ENCODE results near the gene APP.
"Not testable (repeated sequence)": the region's sequence is repeated elsewhere in the genome, so short reads cannot be mapped to it uniquely, and the experiment has no call there.

APP gene

DNA sequence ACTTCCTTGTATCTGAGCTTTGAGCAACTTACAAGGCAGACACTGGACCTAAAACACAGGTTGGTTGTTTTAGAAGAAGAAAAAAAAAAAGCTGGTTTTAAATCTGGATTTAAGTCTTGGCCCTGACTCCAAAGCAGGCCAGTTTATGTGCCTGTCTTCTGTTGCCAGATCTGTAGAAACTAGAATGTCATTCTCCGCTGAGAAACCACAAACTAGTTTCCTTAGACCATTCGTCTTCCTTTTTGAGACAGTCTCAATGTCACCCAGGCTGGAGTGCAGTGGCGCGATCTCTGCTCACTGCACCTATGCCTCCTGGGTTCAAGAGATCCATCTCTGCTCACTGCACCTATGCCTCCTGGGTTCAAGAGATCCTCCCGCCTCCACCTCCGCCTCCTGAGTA, 33.9 kb downstream of the APP start (continued):
- TF ChIP-seq, protein P1, sequence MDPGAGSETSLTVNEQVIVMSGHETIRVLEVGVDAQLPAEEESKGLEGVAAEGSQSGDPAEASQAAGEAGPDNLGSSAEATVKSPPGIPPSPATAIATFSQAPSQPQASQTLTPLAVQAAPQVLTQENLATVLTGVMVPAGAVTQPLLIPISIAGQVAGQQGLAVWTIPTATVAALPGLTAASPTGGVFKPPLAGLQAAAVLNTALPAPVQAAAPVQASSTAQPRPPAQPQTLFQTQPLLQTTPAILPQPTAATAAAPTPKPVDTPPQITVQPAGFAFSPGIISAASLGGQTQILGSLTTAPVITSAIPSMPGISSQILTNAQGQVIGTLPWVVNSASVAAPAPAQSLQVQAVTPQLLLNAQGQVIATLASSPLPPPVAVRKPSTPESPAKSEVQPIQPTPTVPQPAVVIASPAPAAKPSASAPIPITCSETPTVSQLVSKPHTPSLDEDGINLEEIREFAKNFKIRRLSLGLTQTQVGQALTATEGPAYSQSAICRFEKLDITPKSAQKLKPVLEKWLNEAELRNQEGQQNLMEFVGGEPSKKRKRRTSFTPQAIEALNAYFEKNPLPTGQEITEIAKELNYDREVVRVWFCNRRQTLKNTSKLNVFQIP (CRISPR knock-in tag; IDR thresholded peaks at IDR 0.05; ENCODE audit: borderline replicate concordance, low read depth) = no peak
- TF ChIP-seq ARNTL (CRISPR knock-in tag; IDR thresholded peaks at IDR 0.05; ENCODE audit: borderline replicate concordance, low read depth) (no peak), GLIS3 (CRISPR knock-in tag; IDR thresholded peaks at IDR 0.05) (no peak), TOX (CRISPR knock-in tag; IDR thresholded peaks at IDR 0.05; ENCODE audit: borderline replicate concordance) (no peak), RARB (CRISPR knock-in tag; IDR thresholded peaks at IDR 0.05) (no peak), ZFP3 (CRISPR knock-in tag; IDR thresholded peaks at IDR 0.05) (no peak), PPARA (CRISPR knock-in tag; IDR thresholded peaks at IDR 0.05; ENCODE audit: borderline replicate concordance) (no peak), CSDC2 (CRISPR knock-in tag; IDR thresholded peaks at IDR 0.05) (no peak)

DNA sequence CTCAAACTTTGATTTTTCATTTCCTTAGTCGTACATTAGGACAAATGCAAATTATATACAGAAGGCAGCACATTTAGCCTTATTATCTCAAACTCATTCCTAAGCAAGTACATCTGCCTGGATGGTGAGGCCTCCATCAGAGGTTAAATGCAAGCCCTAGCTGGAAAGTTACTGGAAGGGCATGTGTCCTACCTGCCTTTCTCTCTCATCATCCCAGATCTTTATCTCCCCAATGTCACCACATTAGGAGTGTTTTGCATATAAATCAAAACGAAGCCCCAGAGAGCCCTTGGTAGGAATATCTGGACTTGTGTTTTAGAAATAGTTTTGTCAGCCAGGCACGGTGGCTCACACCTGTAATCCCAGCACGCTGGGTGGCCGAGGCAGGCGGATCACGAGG, 35.0 kb downstream of the APP start:
- no peak for ATAC-seq
- TF ChIP-seq TCF4 (CRISPR knock-in tag; IDR thresholded peaks at IDR 0.05; ENCODE audit: borderline replicate concordance) = no peak
- no peak for TF ChIP-seq CSDC2 (CRISPR knock-in tag; IDR thresholded peaks at IDR 0.05)
- TF ChIP-seq, protein P2, sequence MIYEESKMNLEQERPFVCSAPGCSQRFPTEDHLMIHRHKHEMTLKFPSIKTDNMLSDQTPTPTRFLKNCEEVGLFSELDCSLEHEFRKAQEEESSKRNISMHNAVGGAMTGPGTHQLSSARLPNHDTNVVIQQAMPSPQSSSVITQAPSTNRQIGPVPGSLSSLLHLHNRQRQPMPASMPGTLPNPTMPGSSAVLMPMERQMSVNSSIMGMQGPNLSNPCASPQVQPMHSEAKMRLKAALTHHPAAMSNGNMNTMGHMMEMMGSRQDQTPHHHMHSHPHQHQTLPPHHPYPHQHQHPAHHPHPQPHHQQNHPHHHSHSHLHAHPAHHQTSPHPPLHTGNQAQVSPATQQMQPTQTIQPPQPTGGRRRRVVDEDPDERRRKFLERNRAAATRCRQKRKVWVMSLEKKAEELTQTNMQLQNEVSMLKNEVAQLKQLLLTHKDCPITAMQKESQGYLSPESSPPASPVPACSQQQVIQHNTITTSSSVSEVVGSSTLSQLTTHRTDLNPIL (CRISPR knock-in tag; IDR thresholded peaks at IDR 0.05; ENCODE audit: low read depth) = no peak
- no peak for TF ChIP-seq GLIS3 (CRISPR knock-in tag; IDR thresholded peaks at IDR 0.05)
- TF ChIP-seq SNAI2 (CRISPR knock-in tag; IDR thresholded peaks at IDR 0.05) = no peak

DNA sequence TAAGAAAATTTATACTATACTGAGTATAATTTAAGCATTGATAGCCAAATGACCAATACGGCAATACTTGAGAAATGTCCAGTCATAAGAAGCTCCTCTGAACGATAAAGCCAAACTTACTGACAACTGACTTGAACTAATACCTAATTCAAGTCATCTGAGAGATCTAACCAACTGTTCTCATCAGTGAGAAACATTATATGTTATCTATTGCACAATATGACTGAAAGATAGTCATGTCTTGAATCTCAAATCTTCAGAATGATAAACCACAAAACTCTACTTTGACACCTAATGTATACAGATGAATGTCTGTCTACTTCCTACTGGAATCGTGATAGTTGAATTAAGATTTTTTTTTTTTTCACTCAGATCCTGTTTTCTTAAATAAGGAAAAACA, 39.0 kb downstream of the APP start:
- no peak for TF ChIP-seq ZNF8 (CRISPR knock-in tag; IDR thresholded peaks at IDR 0.05)
- no peak for TF ChIP-seq GLIS3 (CRISPR knock-in tag; IDR thresholded peaks at IDR 0.05)
- TF ChIP-seq CSDC2 (CRISPR knock-in tag; IDR thresholded peaks at IDR 0.05) = no peak
- no peak for TF ChIP-seq SNAI2 (CRISPR knock-in tag; IDR thresholded peaks at IDR 0.05)
- TF ChIP-seq, protein P2 (CRISPR knock-in tag; IDR thresholded peaks at IDR 0.05; ENCODE audit: low read depth) = no peak
- no peak for TF ChIP-seq ARNTL (CRISPR knock-in tag; IDR thresholded peaks at IDR 0.05; ENCODE audit: borderline replicate concordance, low read depth)
- no peak for TF ChIP-seq TOX (CRISPR knock-in tag; IDR thresholded peaks at IDR 0.05; ENCODE audit: borderline replicate concordance)
- TF ChIP-seq ZNF70 (CRISPR knock-in tag; IDR thresholded peaks at IDR 0.05) = no peak
- no peak for TF ChIP-seq RARB (CRISPR knock-in tag; IDR thresholded peaks at IDR 0.05)
- TF ChIP-seq, protein P3, sequence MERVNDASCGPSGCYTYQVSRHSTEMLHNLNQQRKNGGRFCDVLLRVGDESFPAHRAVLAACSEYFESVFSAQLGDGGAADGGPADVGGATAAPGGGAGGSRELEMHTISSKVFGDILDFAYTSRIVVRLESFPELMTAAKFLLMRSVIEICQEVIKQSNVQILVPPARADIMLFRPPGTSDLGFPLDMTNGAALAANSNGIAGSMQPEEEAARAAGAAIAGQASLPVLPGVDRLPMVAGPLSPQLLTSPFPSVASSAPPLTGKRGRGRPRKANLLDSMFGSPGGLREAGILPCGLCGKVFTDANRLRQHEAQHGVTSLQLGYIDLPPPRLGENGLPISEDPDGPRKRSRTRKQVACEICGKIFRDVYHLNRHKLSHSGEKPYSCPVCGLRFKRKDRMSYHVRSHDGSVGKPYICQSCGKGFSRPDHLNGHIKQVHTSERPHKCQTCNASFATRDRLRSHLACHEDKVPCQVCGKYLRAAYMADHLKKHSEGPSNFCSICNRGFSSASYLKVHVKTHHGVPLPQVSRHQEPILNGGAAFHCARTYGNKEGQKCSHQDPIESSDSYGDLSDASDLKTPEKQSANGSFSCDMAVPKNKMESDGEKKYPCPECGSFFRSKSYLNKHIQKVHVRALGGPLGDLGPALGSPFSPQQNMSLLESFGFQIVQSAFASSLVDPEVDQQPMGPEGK (CRISPR knock-in tag; IDR thresholded peaks at IDR 0.05; ENCODE audit: borderline replicate concordance) = no peak
- no peak for TF ChIP-seq BACH2 (CRISPR knock-in tag; IDR thresholded peaks at IDR 0.05; ENCODE audit: borderline replicate concordance)
- TF ChIP-seq TCF4 (CRISPR knock-in tag; IDR thresholded peaks at IDR 0.05; ENCODE audit: borderline replicate concordance) = no peak
- TF ChIP-seq, protein P4, sequence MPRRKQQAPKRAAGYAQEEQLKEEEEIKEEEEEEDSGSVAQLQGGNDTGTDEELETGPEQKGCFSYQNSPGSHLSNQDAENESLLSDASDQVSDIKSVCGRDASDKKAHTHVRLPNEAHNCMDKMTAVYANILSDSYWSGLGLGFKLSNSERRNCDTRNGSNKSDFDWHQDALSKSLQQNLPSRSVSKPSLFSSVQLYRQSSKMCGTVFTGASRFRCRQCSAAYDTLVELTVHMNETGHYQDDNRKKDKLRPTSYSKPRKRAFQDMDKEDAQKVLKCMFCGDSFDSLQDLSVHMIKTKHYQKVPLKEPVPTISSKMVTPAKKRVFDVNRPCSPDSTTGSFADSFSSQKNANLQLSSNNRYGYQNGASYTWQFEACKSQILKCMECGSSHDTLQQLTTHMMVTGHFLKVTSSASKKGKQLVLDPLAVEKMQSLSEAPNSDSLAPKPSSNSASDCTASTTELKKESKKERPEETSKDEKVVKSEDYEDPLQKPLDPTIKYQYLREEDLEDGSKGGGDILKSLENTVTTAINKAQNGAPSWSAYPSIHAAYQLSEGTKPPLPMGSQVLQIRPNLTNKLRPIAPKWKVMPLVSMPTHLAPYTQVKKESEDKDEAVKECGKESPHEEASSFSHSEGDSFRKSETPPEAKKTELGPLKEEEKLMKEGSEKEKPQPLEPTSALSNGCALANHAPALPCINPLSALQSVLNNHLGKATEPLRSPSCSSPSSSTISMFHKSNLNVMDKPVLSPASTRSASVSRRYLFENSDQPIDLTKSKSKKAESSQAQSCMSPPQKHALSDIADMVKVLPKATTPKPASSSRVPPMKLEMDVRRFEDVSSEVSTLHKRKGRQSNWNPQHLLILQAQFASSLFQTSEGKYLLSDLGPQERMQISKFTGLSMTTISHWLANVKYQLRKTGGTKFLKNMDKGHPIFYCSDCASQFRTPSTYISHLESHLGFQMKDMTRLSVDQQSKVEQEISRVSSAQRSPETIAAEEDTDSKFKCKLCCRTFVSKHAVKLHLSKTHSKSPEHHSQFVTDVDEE (CRISPR knock-in tag; IDR thresholded peaks at IDR 0.05) = no peak
- no peak for ATAC-seq

DNA sequence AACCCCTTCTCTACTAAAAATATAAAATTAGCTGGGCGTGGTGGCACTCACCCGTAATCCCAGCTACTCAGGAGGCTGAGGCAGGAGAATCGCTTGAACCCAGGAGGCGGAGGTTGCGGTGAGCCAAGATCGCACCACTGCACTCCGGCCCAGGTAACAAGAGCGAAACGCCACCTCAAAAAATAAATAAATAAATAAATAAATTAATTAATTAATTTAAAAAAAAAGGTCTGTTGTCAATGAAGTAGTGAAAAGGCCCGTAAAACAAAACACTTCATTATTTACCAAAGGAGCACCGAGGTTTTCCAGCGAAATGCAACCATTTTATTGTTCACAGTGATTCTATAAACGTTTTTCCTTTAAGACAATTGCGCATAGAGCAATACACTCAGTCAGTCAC, 39.5 kb downstream of the APP start:
- ATAC-seq = not testable (repeated sequence)
